Measurements from ENCODE around the gene C5AR1. TPM values are rescaled to one million over a fixed set of nuclear protein-coding genes. Genes with fewer than 3 reads are reported as not detected.

C5AR1 gene
- total RNA-seq, 1 donor from 2014 or later = 1.0 TPM

DNA sequence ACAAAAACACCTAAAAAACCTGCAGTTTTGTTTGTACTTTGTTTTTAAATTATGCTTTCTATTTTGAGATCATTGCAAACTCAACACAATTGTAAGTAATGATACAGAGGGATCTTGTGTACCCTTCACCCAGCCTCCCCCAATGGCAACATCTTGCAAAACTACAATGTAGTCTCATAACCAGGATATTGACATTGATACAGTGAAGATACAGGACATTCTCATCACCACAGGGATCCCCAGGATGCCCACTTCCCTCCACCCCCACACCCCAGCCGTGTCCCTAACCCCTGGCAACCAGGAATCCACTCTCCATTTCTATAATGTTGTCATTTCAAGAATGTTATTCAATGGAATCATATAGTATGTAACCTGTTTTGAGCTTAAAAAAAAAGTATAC is 12.0 kb downstream of the C5AR1 start:
- Mint-ChIP-seq H3K27ac (no peak overlapping the region), H3K36me3 (no peaks in the 10 kb centered on the region), H3K9me3 (no peaks in the 10 kb centered on the region), H3K4me3 (no peak overlapping the region), H3K27me3 (peaks cover 12% of the 10 kb centered on the region), H3K4me1 (ENCODE audit: unreplicated experiment) (no peaks in the 10 kb centered on the region)
- TF ChIP-seq, protein P1, sequence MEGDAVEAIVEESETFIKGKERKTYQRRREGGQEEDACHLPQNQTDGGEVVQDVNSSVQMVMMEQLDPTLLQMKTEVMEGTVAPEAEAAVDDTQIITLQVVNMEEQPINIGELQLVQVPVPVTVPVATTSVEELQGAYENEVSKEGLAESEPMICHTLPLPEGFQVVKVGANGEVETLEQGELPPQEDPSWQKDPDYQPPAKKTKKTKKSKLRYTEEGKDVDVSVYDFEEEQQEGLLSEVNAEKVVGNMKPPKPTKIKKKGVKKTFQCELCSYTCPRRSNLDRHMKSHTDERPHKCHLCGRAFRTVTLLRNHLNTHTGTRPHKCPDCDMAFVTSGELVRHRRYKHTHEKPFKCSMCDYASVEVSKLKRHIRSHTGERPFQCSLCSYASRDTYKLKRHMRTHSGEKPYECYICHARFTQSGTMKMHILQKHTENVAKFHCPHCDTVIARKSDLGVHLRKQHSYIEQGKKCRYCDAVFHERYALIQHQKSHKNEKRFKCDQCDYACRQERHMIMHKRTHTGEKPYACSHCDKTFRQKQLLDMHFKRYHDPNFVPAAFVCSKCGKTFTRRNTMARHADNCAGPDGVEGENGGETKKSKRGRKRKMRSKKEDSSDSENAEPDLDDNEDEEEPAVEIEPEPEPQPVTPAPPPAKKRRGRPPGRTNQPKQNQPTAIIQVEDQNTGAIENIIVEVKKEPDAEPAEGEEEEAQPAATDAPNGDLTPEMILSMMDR (conservative IDR thresholded peaks at IDR 0.05) = no peak
- no peak for DNase-seq (ENCODE audit: extremely low spot score, unreplicated experiment)

DNA sequence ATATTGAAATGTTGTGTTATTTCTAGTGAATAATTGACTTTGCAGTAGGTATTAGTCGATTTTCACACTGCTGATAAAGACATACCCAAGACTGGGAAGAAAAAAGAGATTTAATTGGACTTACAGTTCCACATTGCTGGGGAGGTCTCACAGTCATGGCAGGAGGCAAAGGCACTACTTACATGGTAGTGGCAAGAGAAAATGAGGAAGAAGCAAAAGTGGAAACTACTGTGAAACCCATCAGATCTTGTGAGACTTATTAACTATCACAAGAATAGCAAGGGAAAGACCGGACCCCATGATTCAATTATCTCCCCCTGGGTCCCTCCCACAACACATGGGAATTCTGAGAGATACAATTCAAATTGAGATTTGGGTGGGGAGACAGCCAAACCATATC is 12.4 kb downstream of the C5AR1 start:
- Mint-ChIP-seq H3K27ac (no peak overlapping the region), H3K9me3 (no peaks in the 10 kb centered on the region), H3K4me3 (no peak overlapping the region), H3K36me3 (no peaks in the 10 kb centered on the region), H3K4me1 (ENCODE audit: unreplicated experiment) (no peaks in the 10 kb centered on the region), H3K27me3 (peaks cover 12% of the 10 kb centered on the region)
- DNase-seq (ENCODE audit: extremely low spot score, unreplicated experiment) = no peak
- TF ChIP-seq, protein P1 (conservative IDR thresholded peaks at IDR 0.05) = no peak

DNA sequence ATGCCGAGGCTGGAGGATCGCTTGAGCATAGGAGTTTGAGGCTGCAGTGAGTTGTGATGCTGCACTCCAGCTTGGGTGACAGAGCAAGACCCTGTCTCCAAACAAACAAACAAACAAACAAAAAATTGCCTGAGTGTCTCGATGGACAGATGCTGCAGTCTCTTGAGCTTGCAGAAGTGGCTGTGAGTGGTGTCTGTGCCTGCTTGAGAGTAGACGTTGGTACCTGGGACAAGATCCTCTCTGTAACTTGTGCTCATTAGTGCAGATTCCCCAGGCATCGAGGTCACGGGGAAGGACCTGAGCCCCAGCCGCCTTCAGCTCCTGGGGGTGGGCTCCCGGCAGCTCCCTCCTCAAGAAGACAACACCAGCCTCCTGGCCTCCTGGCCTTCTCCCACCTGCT is 13.7 kb downstream of the C5AR1 start:
- no peaks in the 10 kb centered on the region for H3K4me1 Mint-ChIP-seq (ENCODE audit: unreplicated experiment)
- no peak for DNase-seq (ENCODE audit: extremely low spot score, unreplicated experiment)
- H3K27me3 Mint-ChIP-seq = peaks cover 12% of the 10 kb centered on the region
- no peak overlapping the region for H3K4me3 Mint-ChIP-seq
- TF ChIP-seq, protein P1 (conservative IDR thresholded peaks at IDR 0.05) = no peak
- no peak overlapping the region for H3K27ac Mint-ChIP-seq
- H3K36me3 Mint-ChIP-seq = no peaks in the 10 kb centered on the region
- no peaks in the 10 kb centered on the region for H3K9me3 Mint-ChIP-seq

DNA sequence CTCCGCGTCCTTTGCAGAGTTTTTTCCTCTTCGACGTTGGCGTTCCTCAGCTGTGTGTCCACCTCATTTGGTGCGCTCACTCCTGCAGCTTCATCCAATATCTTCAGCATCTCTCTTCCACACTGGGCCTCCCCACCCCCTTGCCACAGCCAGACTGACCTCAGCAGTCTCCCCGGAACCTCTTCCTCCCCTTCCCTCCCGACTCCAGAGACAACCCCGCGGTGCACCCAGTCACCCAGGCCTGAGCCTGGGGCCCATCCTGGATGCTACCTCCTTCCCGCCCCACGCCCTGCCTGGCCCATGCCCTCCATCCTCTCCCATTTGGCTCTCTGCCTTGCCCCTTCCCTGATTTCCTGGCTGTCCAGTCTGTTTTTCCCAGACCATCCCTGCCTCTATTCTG is 14.2 kb downstream of the C5AR1 start:
- Mint-ChIP-seq H3K36me3 (no peaks in the 10 kb centered on the region), H3K27me3 (peaks cover 12% of the 10 kb centered on the region), H3K27ac (no peak overlapping the region), H3K4me1 (ENCODE audit: unreplicated experiment) (no peaks in the 10 kb centered on the region), H3K4me3 (no peak overlapping the region), H3K9me3 (no peaks in the 10 kb centered on the region)
- no peak for DNase-seq (ENCODE audit: extremely low spot score, unreplicated experiment)
- TF ChIP-seq, protein P1 (conservative IDR thresholded peaks at IDR 0.05) = no peak

DNA sequence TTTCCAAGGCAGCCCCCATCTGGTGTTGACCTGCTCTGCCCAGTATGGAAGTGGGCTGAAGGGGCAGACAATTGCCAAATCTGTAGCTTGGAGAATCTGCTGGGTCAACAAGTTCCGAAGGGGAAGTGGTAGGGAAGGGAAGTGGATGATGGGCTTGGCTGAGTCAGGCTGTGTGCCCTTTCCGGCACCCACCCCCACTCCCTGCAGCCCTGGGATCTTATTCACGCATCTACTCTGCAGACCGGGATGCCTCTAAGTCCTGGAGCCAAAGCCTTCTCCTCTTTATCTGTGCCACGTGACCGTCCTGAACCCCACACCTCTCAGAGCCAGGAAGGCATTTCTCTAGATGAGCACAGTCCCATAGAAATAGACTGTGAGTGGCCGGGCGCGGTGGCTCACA is 14.8 kb downstream of the C5AR1 start:
- TF ChIP-seq, protein P1 (conservative IDR thresholded peaks at IDR 0.05) = no peak
- Mint-ChIP-seq H3K27me3 (peaks cover 12% of the 10 kb centered on the region), H3K9me3 (no peaks in the 10 kb centered on the region), H3K4me3 (no peak overlapping the region), H3K27ac (no peak overlapping the region), H3K36me3 (no peaks in the 10 kb centered on the region), H3K4me1 (ENCODE audit: unreplicated experiment) (no peaks in the 10 kb centered on the region)
- DNase-seq (ENCODE audit: extremely low spot score, unreplicated experiment) = no peak

DNA sequence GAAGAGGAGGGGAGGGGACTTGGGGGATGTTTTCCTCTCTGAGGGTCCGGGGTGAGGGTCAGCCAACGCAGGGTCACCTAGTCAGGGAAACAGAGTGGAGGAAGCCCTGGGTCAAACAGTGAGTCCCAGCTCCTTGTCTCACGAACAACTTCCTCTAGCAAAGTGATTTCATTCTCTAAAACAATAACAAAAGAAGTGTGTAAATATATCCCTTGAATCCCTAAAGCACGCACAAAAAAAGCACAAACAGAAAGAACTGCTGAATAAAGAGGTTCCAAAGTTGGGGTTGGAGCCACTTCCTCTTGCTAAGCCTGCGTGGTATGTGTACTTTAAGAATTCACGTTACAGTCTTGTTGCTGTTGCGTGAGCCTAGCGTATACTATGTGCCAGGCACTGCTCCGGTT is 20.8 kb downstream of the C5AR1 start:
- DNase-seq (ENCODE audit: extremely low spot score, unreplicated experiment) = no peak
- no peaks in the 10 kb centered on the region for H3K9me3 Mint-ChIP-seq
- TF ChIP-seq, protein P1 (conservative IDR thresholded peaks at IDR 0.05) = no peak
- no peak overlapping the region for H3K27ac Mint-ChIP-seq
- no peaks in the 10 kb centered on the region for H3K36me3 Mint-ChIP-seq
- no peaks in the 10 kb centered on the region for H3K4me1 Mint-ChIP-seq (ENCODE audit: unreplicated experiment)
- H3K4me3 Mint-ChIP-seq = no peak overlapping the region
- peaks cover 10% of the 10 kb centered on the region for H3K27me3 Mint-ChIP-seq
